Caco-2 (cell line): ENCODE data around the gene STRADB. TPM values are rescaled to one million over a fixed set of nuclear protein-coding genes. Genes with fewer than 3 reads are reported as not detected.
"Not testable (repeated sequence)": the region's sequence is repeated elsewhere in the genome, so short reads cannot be mapped to it uniquely, and the experiment has no call there.

Experiments used
- BruUV-seq: library from RNA; stranded (reverse); fragments of 400-500 nt; replicated peaks from 2 replicates; lab custom pipeline; 2021; lab: Mats Ljungman, UMichigan
- CTCF ChIA-PET: fragments of 300-600 bp; sonication (Branson Sonifier 250); formaldehyde crosslinking; loops from one replicate; lab custom pipeline; 2022; ENCODE audit warnings: antibody characterized with exemption; lab: Charles Lee
- POLR2A ChIA-PET: fragments of 300-600 bp; sonication (Branson Sonifier 250); formaldehyde crosslinking; loops from one replicate; lab custom pipeline; 2022; ENCODE audit warnings: antibody characterized with exemption; lab: Charles Lee
- DNase-seq, 2 experiments: peaks; one replicate each; pipeline versions ENCODE4 v3.0.0 to v3.0.0-alpha.2; 2020 to 2022
- H3K27me3 ChIP-seq: replicated peaks from 2 replicates; pipeline ENCODE4 v1.6.0; 2011; ENCODE audit warnings: low read length; ENCODE audit not compliant: control insufficient read depth, insufficient read depth
- H3K36me3 ChIP-seq: 2 replicates; pipeline ENCODE4 v1.5.1; 2011; ENCODE audit warnings: low read length; ENCODE audit not compliant: control insufficient read depth, insufficient read depth
- H3K4me1 ChIP-seq: fragments of 250-450 bp; sonication (Bioruptor Pico); 2 replicates; pipeline ENCODE4 v1.5.1; 2020; ENCODE audit warnings: mild to moderate bottlenecking
- H3K4me3 ChIP-seq: 2 replicates; pipeline ENCODE4 v1.5.1; 2011; ENCODE audit warnings: low read depth, mild to moderate bottlenecking, control low read depth, low read length
- H3K9me3 ChIP-seq: fragments of 250-450 bp; sonication (Bioruptor Pico); 2 replicates; pipeline ENCODE4 v1.5.1; 2020; ENCODE audit warnings: mild to moderate bottlenecking, moderate library complexity
- H3K27ac Mint-ChIP-seq: one replicate; pipeline ENCODE4 v1.8.0; 2022; ENCODE audit warnings: mixed read lengths; ENCODE audit not compliant: unreplicated experiment
- H3K27me3 Mint-ChIP-seq: one replicate; pipeline ENCODE4 v1.8.0; 2022; ENCODE audit warnings: mixed read lengths; ENCODE audit not compliant: insufficient read depth, unreplicated experiment
- H3K36me3 Mint-ChIP-seq: one replicate; pipeline ENCODE4 v1.8.0; 2022; ENCODE audit warnings: mild to moderate bottlenecking, mixed read lengths; ENCODE audit not compliant: insufficient read depth, unreplicated experiment
- H3K4me1 Mint-ChIP-seq: one replicate; pipeline ENCODE4 v1.8.0; 2022; ENCODE audit warnings: low read depth, mixed read lengths; ENCODE audit not compliant: unreplicated experiment
- H3K4me3 Mint-ChIP-seq: one replicate; pipeline ENCODE4 v1.8.0; 2022; ENCODE audit warnings: mild to moderate bottlenecking, moderate library complexity, mixed read lengths; ENCODE audit not compliant: unreplicated experiment
- H3K9me3 Mint-ChIP-seq: one replicate; pipeline ENCODE4 v1.8.0; 2022; ENCODE audit warnings: mixed read lengths; ENCODE audit not compliant: unreplicated experiment
- CTCF ChIP-seq, 2 experiments: fragments of 200-600 bp in 1 of 2; IDR thresholded peaks; 1 replicate in 1 of 2; 2 replicates in 1 of 2; pipeline versions ENCODE4 v1.5.1 to v1.8.0; 2011 to 2022; ENCODE audit warnings: antibody characterized with exemption in 1 of 2, control low read depth in 1 of 2, inconsistent platforms in 1 of 2, low read depth in 1 of 2, low read length in 1 of 2, mild to moderate bottlenecking in 1 of 2, moderate library complexity in 1 of 2; ENCODE audit not compliant: insufficient read depth in 1 of 2, severe bottlenecking in 1 of 2, unreplicated experiment in 1 of 2
- intact Hi-C: fragments of 100-400 bp; cut with micrococcal nuclease; formaldehyde crosslinking; loops from one replicate; pipeline ENCODE4 v1.10.0; 2022; ENCODE audit not compliant: unreplicated experiment
- total RNA-seq: library from RNA; stranded (reverse); gene quantifications from 2 replicates; pipeline ENCODE4 v1.2.3, GENCODE V29; 2022

The STRADB gene
- total RNA-seq, 1 experiment from 2014 or later, result 49.0 TPM

DNA sequence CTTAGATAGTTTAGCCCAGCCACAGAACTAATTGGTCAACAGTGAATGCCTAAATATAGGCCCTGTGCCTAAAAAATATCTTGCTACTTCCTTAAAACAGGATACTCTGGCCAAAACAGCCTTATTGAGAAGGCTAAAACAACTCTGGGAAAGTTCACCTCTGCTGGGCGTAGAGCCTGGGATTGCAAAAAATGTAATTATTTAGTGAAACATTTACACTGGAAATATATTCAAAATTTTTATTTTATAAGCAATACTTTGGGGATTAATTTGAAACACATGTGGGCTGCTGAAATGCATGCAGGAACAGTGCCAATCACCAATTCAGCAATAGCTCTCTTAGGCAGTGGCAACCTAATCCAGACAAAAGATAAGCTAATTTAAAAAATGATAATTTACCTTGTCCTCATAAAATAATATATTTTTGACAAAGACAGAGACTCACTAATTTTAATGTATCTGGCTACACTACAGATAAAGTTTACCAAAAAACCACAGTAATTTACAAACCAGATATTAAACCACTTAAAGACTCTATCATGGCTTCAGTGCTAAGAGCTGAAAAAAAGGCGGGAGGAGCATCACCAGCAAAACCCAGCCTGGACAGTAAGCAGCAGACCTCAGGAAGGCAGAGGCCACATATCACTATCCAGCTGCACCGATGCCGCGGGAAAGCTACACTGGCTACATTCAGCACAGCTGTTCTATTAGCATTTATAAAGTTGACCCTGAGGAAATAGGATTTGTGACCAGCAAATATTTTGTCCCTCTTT lies 18.7 kb upstream of the STRADB start:
- intact Hi-C loops, result no loop called here
- DNase-seq, result no peak
- H3K9me3 ChIP-seq, result no peaks in the 10 kb centered on the region
- Mint-ChIP-seq H3K36me3 (no peaks in the 10 kb centered on the region), H3K4me3 (no peak overlapping the region), H3K27me3 (no peaks in the 10 kb centered on the region), H3K9me3 (peaks cover 10% of the 10 kb centered on the region), H3K27ac (no peak overlapping the region), H3K4me1 (peaks cover 6% of the 10 kb centered on the region)
- CTCF ChIA-PET, result interaction anchor here (0.6 kb wide), 1 partner anchor 18 kb away, joined by 4 read pairs; no protein-coding TSS in a partner anchor
- BruUV-seq, result no TSS peak
- no peaks in the 10 kb centered on the region for H3K36me3 ChIP-seq
- peaks cover 18% of the 10 kb centered on the region for H3K4me1 ChIP-seq
- TF ChIP-seq CTCF (IDR thresholded peaks at IDR 0.05; ENCODE audit: insufficient read depth in 1 of 2, low read depth in 1 of 2, low read length in 1 of 2, severe bottlenecking in 1 of 2, unreplicated experiment in 1 of 2), result no peak
- no peak overlapping the region for H3K4me3 ChIP-seq
- POLR2A ChIA-PET, result interaction anchor here (0.5 kb wide), 1 partner anchor 18 kb away, joined by 4 read pairs; the partner anchor contains the start of genes STRADB and TRAK2
- H3K27me3 ChIP-seq, result no peaks in the 10 kb centered on the region

GRCh38 chr2:201433394-201433995 lies 18.0 kb upstream of the STRADB start:
- H3K9me3 Mint-ChIP-seq, result peaks cover 10% of the 10 kb centered on the region
- no peak overlapping the region for H3K27ac Mint-ChIP-seq
- DNase-seq, result peak in 1 of 2 experiments; percentile 19
- intact Hi-C loops, result no loop called here
- Histone ChIP-seq H3K36me3 (no peaks in the 10 kb centered on the region), H3K4me3 (no peak overlapping the region), H3K4me1 (peaks cover 18% of the 10 kb centered on the region), H3K9me3 (no peaks in the 10 kb centered on the region), H3K27me3 (no peaks in the 10 kb centered on the region)
- H3K27me3 Mint-ChIP-seq, result no peaks in the 10 kb centered on the region
- ChIA-PET POLR2A (no interaction called here), CTCF (interaction anchor here (0.6 kb wide), 1 partner anchor 17 kb away, joined by 4 read pairs; no protein-coding TSS in a partner anchor)
- peaks cover 6% of the 10 kb centered on the region for H3K4me1 Mint-ChIP-seq
- no peaks in the 10 kb centered on the region for H3K36me3 Mint-ChIP-seq
- TF ChIP-seq CTCF (IDR thresholded peaks at IDR 0.05; ENCODE audit: insufficient read depth in 1 of 2, low read depth in 1 of 2, low read length in 1 of 2, severe bottlenecking in 1 of 2, unreplicated experiment in 1 of 2), result no peak
- no TSS peak for BruUV-seq
- no peak overlapping the region for H3K4me3 Mint-ChIP-seq

DNA sequence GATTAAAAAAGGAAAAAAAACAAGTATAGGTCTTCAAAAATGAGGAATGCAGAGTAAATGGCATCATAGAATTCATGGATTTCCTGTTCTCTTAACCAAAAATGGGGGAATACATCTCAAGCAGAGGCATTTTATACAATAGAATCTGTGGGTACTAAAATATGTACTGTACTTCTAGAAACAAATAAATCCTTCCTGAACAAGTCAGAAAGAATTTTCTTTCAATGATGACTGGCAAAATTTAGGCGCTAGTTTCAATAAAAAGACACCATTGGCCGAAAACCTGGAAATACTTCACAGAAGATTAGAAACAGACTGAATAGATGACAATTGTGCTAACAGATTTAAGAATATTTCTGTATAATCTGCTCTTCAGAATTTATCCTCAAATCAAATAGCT lies 15.4 kb upstream of the STRADB start:
- no peak for TF ChIP-seq CTCF (IDR thresholded peaks at IDR 0.05; ENCODE audit: insufficient read depth in 1 of 2, low read depth in 1 of 2, low read length in 1 of 2, severe bottlenecking in 1 of 2, unreplicated experiment in 1 of 2)
- ChIA-PET POLR2A (no interaction called here), CTCF (no interaction called here)
- Histone ChIP-seq H3K4me1 (peaks cover 31% of the 10 kb centered on the region), H3K27me3 (no peaks in the 10 kb centered on the region), H3K9me3 (no peaks in the 10 kb centered on the region), H3K36me3 (no peaks in the 10 kb centered on the region), H3K4me3 (no peak overlapping the region)
- Mint-ChIP-seq H3K27me3 (no peaks in the 10 kb centered on the region), H3K27ac (no peak overlapping the region), H3K36me3 (peaks cover 7% of the 10 kb centered on the region), H3K4me1 (peaks cover 15% of the 10 kb centered on the region), H3K4me3 (no peak overlapping the region), H3K9me3 (no peaks in the 10 kb centered on the region)
- no TSS peak for BruUV-seq
- intact Hi-C loops, result no loop called here
- no peak for DNase-seq

DNA sequence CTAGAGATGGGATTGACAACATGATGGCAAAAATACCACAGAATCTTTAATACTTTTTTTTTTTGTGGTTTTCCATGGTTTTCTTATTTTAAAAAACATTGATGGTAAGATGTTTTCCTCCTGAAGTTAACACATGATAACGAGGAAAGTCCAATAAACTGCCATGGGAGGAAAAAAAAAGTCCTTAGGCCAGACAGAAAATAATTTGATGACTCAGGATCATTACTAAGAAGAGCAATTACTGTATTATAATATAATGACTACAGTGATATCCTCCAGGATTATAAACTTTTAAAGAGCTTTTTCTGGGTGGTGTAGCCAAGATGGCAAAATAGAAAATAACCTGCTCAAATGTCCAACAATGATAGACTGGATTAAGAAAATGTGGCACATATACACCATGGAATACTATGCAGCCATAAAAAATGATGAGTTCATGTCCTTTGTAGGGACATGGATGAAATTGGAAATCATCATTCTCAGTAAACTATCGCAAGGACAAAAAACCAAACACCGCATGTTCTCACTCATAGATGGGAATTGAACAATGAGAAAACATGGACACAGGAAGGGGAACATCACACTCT lies 12.1 kb upstream of the STRADB start:
- H3K27ac Mint-ChIP-seq, BruUV-seq, intact Hi-C loops, H3K36me3 ChIP-seq, H3K4me3 ChIP-seq, H3K27me3 Mint-ChIP-seq, DNase-seq, H3K4me3 Mint-ChIP-seq, H3K9me3 ChIP-seq, H3K27me3 ChIP-seq, CTCF ChIA-PET, H3K36me3 Mint-ChIP-seq, H3K9me3 Mint-ChIP-seq, POLR2A ChIA-PET: not testable (repeated sequence)
- H3K4me1 ChIP-seq, result peaks cover 14% of the 10 kb centered on the region
- H3K4me1 Mint-ChIP-seq, result peaks cover 15% of the 10 kb centered on the region
